Forelimb muscle (tissue), 1 donor: ENCODE measurements around the gene TRIM73. TPM values are rescaled to one million over a fixed set of nuclear protein-coding genes. Genes with fewer than 3 reads are reported as not detected.
"Not testable (repeated sequence)": the region's sequence is repeated elsewhere in the genome, so short reads cannot be mapped to it uniquely, and the experiment has no call there.

ENCODE experiments used
- DNase-seq: peaks from one replicate; pipeline ENCODE4 v3.0.0-alpha.2; 2013; ENCODE audit warnings: low read depth
- polyA plus RNA-seq: library from polyadenylated mRNA; unstranded; fragments of 120-200 nt; gene quantifications from one replicate; pipeline ENCODE4 v1.2.1, GENCODE V29; 2013; ENCODE audit not compliant: insufficient read length

Gene TRIM73
- polyA plus RNA-seq, 1 donor: 4.6 TPM

DNA sequence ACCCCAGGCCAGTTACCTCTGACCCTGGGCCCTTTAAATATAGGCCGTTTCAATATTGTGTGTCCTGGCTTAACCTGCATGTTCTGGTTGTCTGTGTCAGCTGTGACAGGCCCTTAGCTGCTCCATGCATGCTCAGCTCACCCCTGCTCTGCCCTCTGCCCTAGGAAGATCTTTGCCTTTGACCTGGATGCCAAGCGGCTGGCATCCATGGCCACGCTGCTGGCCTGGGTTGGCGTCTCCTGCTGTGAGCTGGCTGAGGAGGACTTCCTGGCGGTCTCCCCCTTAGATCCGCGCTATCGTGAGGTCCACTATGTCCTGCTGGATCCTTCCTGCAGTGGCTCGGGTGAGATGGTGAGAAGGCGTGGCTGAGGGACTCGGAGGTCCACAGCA lies 20.0 kb downstream of the TRIM73 start:
- DNase-seq: not testable (repeated sequence)

DNA sequence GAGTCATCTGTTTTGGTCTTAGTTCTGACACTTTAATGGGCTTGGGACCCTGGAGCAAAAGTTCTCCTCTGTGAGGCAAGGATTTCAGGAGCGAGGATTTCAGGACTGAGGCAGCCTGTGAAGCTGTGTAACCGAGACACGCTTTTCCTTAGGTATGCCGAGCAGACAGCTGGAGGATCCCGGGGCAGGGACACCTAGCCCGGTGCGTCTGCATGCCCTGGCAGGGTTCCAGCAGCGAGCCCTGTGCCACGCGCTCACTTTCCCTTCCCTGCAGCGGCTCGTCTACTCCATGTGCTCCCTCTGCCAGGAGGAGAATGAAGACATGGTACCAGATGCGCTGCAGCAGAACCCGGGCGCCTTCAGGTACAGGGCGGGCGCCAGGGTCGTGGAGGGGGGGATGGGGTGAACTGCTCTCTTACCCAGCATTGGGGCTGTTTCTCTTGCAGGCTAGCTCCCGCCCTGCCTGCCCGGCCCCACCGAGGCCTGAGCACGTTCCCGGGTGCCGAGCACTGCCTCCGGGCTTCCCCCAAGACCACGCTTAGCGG lies 20.5 kb downstream of the TRIM73 start:
- DNase-seq: not testable (repeated sequence)

DNA sequence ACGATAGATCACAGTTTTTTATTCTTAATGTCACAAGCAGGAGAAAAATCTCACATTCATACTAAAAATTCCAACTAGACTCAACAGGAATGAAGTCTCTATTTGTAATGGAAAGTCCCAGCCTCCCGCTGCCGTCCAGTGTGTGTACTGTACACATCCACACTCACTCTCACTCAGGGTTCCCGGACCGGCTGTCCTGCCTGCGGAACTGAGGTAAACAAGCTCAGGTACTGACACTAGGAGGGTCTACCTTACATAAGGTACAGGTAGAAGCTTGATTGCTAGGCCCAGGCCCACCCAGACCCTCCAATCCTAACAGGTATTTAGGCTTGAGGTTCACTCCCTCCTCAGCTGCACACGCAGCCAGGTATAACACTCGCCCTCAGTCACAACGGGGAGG lies 21.4 kb downstream of the TRIM73 start:
- DNase-seq: not testable (repeated sequence)

DNA sequence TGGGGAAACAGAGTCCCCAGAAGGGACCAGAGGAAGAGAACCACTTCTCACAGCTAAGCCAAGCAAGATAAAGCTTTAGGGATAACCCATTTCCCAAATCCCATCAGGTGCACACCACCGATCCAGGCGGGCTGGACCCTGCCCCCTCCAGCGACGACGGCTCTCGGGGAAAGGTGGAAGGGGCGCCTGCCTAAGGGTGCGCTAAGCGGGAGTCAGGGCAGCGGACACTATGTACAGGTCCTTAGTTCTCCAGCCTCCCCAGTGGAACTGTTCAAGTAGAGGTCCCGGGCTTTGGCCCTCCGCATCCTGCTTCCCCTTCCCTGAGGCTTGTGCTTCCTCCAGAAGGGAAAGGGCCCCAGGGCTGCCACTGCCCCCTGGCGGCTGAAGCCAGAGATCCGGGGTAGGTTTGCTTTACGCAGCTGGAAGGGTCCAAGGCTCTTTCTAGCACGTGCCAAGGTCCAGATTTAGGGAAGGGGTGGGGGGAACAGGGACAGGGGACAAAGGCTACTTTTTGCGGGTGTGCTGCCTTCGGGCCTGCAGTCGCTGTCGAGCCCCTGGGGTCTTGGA lies 22.9 kb downstream of the TRIM73 start:
- not testable (repeated sequence) for DNase-seq

DNA sequence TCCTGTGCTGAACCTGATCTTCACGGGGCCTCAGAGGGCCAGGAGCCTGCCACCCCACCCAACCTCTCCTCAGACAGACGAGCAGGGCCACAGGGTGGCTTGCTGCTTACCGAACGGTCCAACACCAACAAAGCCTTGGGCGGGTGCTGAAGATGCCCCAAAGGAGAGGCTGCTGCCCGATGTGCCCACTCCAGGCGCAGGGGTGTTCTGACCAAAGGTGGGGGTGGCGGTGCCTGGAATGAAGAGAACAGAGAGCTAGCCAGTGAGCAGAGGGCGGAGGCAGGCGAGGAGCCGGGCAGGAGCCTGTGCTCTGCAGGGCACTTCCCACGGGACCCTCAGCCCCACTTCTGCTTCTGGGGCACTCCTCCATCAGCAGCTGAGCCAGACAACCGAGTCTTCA lies 23.8 kb downstream of the TRIM73 start:
- DNase-seq: not testable (repeated sequence)

DNA sequence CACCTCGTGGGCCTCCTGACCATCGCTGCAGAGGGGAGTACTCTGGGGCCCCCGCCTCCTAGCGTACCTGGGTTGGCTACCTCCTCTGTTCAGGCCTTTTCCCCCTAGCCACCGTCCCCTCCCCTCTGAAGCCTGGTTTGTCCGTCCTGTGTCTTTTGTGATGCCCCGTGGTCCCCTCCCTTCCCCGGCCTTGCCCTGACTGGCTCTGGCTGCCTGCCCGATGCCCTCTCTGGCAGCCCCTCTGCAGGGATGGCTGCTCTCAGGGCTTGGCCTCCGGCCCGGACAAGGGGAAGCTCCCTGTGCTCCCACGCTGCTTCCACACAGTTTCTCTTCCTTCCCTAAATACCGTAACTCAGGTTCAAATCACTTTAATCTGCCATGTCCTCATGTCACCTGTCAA lies 24.3 kb downstream of the TRIM73 start:
- not testable (repeated sequence) for DNase-seq

DNA sequence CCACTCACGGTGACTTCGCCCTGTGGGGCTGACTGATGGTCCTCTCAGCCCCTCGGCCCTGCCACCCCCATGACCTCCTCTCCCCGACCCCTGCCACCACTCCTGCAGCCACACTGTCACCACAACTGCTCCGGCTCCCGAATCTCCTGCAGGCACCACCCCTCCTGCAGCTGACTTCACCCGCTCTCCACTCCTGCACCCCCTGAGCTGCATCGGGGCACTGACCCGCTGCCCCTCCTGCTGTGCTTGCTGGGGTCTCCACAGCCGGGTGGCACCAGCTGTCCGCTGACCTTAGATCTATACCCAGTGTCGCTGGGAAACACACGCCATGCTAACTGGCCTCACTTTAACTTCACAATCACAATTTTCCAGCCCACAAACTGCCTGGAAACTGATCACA lies 24.7 kb downstream of the TRIM73 start:
- not testable (repeated sequence) for DNase-seq

DNA sequence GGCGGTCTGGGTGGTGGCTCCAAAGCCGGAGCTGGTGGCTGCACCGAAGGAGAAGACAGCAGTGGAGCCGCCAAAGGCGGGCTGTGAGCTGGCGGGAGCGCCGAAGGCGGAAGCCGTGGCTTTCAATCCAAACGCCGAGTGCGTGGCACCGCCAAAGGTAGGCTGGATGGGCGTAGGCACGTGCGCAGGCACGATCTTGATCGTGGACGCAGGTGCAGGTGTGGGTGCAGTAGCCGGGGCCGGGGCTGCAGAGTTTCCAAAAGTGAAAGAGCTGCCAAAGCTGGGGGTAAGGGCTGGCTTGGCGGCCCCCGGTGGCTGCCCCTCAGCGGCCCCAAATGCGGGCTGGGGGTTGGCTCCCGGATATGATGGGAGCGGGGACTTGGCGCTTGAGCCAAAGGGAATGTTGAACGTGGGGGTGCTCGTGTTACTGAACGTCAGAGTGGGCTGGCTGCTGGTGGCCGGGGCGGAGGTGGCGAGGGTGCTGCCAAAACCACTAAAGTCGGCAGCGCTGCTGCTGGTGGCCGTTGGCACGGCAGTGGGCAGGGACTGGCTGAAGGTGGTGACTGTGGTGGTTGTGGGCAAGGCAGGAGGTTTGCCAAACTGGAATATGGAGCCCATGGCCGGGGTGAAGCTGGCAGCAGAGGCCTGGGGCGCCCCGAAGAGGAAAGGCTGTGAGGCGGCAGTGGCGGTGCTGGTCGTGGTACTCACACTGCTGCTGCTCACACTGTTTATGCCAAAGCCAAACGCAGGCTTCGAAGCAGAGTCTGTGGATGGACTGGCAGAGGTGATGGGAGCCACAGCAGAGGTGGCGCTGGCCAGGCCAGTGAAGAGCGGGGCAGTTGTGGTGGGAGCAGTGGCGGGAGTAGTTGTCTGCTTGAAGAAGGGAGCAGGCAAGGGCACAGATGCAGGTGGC lies 26.6 kb downstream of the TRIM73 start:
- not testable (repeated sequence) for DNase-seq

DNA sequence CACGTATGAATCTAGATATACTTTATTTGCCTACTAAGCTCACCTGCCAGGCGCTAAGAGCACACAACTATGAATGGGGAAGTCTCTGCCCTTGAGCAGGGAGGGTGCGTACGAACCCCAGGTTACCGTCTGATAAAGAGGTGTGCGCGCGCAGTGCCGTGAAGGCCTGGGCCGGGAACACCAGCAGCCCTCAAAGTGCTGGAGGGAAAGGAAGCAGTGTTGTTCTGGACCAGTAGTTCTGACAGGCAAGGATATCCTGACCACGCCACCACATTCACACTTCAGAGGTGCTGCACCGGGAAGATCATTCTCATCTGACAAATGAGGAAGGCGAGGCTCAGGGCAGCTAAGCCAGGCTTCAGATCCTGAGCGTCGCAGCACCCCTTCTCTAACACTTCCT lies 28.1 kb downstream of the TRIM73 start:
- not testable (repeated sequence) for DNase-seq

DNA sequence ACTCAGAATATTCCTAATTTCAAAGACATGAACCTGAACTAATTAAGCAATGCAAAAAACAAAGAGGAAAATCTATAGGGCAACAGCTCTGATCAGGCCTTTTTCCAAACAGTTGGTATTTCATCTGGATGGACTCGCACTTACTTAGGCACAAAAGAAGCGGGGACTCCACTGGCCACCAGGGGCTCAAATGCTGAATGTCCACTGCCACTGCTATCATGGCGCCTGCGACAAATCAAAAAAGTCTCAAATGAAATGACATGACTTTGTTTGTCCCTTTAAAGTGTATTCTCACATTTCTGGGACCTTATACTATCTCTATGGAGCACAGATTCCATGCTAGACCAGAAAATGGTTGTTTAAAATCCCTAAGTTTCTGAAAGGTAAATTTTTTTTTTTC lies 43.6 kb downstream of the TRIM73 start:
- not testable (repeated sequence) for DNase-seq

DNA sequence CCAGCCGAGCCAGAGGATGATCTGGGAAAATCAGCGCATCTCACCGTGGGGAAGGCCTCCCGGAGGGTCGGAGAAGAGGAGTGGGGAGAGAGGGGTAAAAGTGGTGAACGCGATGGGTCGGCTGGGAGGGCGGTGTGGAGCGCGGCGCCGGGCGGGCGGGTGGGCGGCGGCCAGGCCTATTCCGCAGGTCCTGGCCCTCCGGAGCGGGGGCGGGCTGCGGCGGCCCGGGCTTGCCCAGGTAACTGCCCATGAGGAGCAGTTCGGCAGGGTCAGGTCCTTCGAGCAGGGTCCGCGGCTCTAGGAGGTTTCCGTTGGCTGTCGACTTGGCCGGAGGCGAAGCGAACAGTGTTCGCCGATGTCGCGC lies 46.7 kb downstream of the TRIM73 start:
- not testable (repeated sequence) for DNase-seq

DNA sequence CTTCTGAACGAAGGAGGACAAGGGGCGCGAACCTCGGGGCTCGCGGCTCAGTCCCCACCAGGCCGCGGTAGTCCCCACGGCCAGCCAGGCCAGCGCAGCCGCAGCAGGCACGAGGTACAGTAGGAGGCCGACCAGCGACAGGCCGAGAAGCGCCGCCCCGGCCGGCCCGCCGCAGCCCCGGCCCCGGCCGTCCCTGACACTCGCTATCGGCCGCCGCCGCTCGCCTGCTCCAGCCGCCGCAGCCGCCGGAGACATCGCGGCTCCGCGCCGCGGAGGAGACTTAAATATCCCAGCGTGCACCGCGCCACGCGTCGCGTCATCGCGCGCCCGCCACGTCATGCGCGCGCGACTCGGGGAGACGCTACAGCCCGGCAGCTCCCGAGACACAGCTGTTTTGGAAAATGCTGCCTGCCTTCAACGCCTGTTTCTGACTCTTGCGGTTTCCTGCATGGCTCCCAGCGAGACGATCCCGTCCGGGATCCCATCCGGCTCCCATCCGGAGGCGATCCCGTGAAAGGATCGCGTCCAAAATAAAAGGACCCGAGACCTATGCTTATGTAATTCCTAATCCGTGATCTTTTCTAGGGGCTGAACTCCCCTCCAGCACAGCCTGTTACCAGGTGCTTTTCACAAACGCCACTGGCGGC lies 47.2 kb downstream of the TRIM73 start:
- DNase-seq: not testable (repeated sequence)

DNA sequence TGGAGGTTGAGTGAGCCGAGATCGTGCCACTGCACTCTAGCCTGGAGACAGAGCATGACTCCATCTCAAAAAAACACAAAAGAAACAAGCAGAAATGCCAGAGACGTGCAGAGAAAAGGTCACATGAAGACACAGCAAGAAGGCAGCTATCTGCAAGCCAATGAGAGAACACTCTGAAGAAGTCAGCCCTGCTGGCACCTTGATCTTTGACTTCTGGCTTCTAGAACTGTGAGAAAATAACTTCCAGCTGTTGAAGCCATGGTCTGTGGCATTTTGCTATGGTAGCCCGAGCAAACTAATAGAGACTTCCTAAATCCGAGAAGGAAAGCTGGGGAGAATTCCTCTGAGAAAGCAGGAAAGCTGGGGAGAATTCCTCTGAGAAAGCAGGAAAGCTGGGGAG lies 54.5 kb downstream of the TRIM73 start:
- DNase-seq: not testable (repeated sequence)

DNA sequence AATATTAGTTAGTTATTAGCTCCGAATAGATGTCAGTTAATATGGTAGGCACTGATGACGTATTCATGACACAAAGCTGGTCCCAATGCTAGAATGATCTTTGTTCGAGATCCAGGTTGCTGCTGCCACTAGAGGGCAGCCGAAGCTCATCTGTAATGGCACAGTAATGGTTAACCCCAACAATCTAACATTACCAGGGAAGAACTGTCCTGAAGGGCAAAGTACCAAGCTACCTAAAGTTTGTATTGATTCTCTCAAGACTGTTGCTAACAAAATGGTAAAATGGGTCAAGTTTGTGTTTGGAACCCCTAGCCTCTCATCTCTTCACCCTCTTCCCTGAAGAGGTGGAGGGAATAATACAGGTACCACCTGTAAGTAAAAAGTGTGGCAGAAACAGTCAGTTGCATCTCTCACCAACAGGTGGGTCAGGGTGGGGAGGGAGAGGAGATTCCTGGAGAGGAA lies 57.1 kb downstream of the TRIM73 start:
- not testable (repeated sequence) for DNase-seq

Other genes with a start within 250 kb of the TRIM73 start
- gene POM121C, start 90.7 kb downstream of the TRIM73 start, polyA plus RNA-seq: 34.1 TPM
- gene SPDYE5, start 96.7 kb downstream of the TRIM73 start, polyA plus RNA-seq: 2.8 TPM